Activated naive CD8-positive, alpha-beta T cell treated with anti-CD3 and anti-CD28 coated beads, Interleukin-2, amount 50 U/mL, for 24 hours (primary cell): Measurements from ENCODE around the gene SNRNP70.
"Not testable (repeated sequence)": the region's sequence is repeated elsewhere in the genome, so short reads cannot be mapped to it uniquely, and the experiment has no call there.

Experiments used
- ATAC-seq: fragments of 150-1000 bp; cut with Tn5 transposase; one replicate; pipeline ENCODE4 v1.10.0; 2021
- DNase-seq: peaks from one replicate; pipeline ENCODE4 v3.0.0; 2021
- H3K27ac Mint-ChIP-seq: one replicate; pipeline ENCODE4 v1.8.0; 2021; ENCODE audit warnings: mild to moderate bottlenecking, mixed read lengths
- H3K27me3 Mint-ChIP-seq: one replicate; pipeline ENCODE4 v1.8.0; 2021; ENCODE audit warnings: mixed read lengths
- H3K36me3 Mint-ChIP-seq: one replicate; pipeline ENCODE4 v1.8.0; 2021; ENCODE audit warnings: low read depth, mixed read lengths
- H3K4me1 Mint-ChIP-seq: one replicate; pipeline ENCODE4 v1.8.0; 2021; ENCODE audit warnings: mixed read lengths
- H3K4me3 Mint-ChIP-seq: one replicate; pipeline ENCODE4 v1.8.0; 2021; ENCODE audit warnings: mild to moderate bottlenecking, moderate library complexity, mixed read lengths
- H3K9me3 Mint-ChIP-seq: one replicate; pipeline ENCODE4 v1.8.0; 2021; ENCODE audit warnings: mixed read lengths

The SNRNP70 gene

GRCh38 chr19:49129238-49129583 is 44.0 kb downstream of the SNRNP70 start:
- Mint-ChIP-seq H3K4me1 (peaks cover 23% of the 10 kb centered on the region), H3K4me3 (peak overlapping the region; percentile 26), H3K27me3 (peaks cover 7% of the 10 kb centered on the region), H3K36me3 (no peaks in the 10 kb centered on the region), H3K27ac (no peak overlapping the region), H3K9me3 (no peaks in the 10 kb centered on the region)
- DNase-seq (no peak), ATAC-seq (no peak)

GRCh38 chr19:49130325-49130724 is 45.1 kb downstream of the SNRNP70 start:
- no peaks in the 10 kb centered on the region for H3K36me3 Mint-ChIP-seq
- no peaks in the 10 kb centered on the region for H3K9me3 Mint-ChIP-seq
- no peak overlapping the region for H3K4me3 Mint-ChIP-seq
- peaks cover 24% of the 10 kb centered on the region for H3K4me1 Mint-ChIP-seq
- H3K27ac Mint-ChIP-seq, result no peak overlapping the region
- ATAC-seq (no peak), DNase-seq (no peak)
- H3K27me3 Mint-ChIP-seq, result peaks cover 13% of the 10 kb centered on the region

- Mint-ChIP-seq H3K27ac (no peak overlapping the region), H3K4me3 (no peak overlapping the region), H3K27me3 (peaks cover 15% of the 10 kb centered on the region), H3K36me3 (no peaks in the 10 kb centered on the region), H3K9me3 (no peaks in the 10 kb centered on the region), H3K4me1 (peaks cover 19% of the 10 kb centered on the region)
- DNase-seq (no peak), ATAC-seq (no peak)
Measured at GRCh38 chr19:49132974-49133609, 47.8 kb downstream of the SNRNP70 start.

- Mint-ChIP-seq H3K27ac (no peak overlapping the region), H3K27me3 (peaks cover 15% of the 10 kb centered on the region), H3K36me3 (no peaks in the 10 kb centered on the region), H3K4me1 (peaks cover 13% of the 10 kb centered on the region), H3K4me3 (peak overlapping the region; percentile 17), H3K9me3 (no peaks in the 10 kb centered on the region)
- DNase-seq (peak; percentile 65), ATAC-seq (peak; percentile 53)
Measured at GRCh38 chr19:49133621-49134454, 48.6 kb downstream of the SNRNP70 start.

GRCh38 chr19:49135686-49136085 is 50.4 kb downstream of the SNRNP70 start:
- no peaks in the 10 kb centered on the region for H3K9me3 Mint-ChIP-seq
- no peak overlapping the region for H3K27ac Mint-ChIP-seq
- DNase-seq, result no peak
- peaks cover 15% of the 10 kb centered on the region for H3K27me3 Mint-ChIP-seq
- no peaks in the 10 kb centered on the region for H3K36me3 Mint-ChIP-seq
- no peak overlapping the region for H3K4me3 Mint-ChIP-seq
- no peak for ATAC-seq
- H3K4me1 Mint-ChIP-seq, result peaks cover 10% of the 10 kb centered on the region

GRCh38 chr19:49136771-49137171 is 51.5 kb downstream of the SNRNP70 start:
- Mint-ChIP-seq H3K9me3 (no peaks in the 10 kb centered on the region), H3K27me3 (peaks cover 18% of the 10 kb centered on the region), H3K27ac (no peak overlapping the region), H3K4me3 (no peak overlapping the region), H3K4me1 (peaks cover 10% of the 10 kb centered on the region), H3K36me3 (no peaks in the 10 kb centered on the region)
- no peak for DNase-seq
- ATAC-seq, result no peak

- H3K9me3 Mint-ChIP-seq, result no peaks in the 10 kb centered on the region
- H3K27me3 Mint-ChIP-seq, result peaks cover 21% of the 10 kb centered on the region
- DNase-seq, result no peak
- no peak overlapping the region for H3K27ac Mint-ChIP-seq
- no peak for ATAC-seq
- no peaks in the 10 kb centered on the region for H3K36me3 Mint-ChIP-seq
- H3K4me1 Mint-ChIP-seq, result peaks cover 14% of the 10 kb centered on the region
- H3K4me3 Mint-ChIP-seq, result no peak overlapping the region
Measured at GRCh38 chr19:49140951-49141350, 55.7 kb downstream of the SNRNP70 start.

- Mint-ChIP-seq H3K4me1 (peaks cover 14% of the 10 kb centered on the region), H3K4me3 (no peak overlapping the region)
Measured at GRCh38 chr19:49141352-49141751, 56.1 kb downstream of the SNRNP70 start.

GRCh38 chr19:49142866-49143335 is 57.6 kb downstream of the SNRNP70 start:
- Mint-ChIP-seq H3K9me3 (no peaks in the 10 kb centered on the region), H3K4me3 (peak overlapping the region; percentile 71), H3K27me3 (peaks cover 37% of the 10 kb centered on the region), H3K27ac (no peak overlapping the region), H3K4me1 (peaks cover 14% of the 10 kb centered on the region), H3K36me3 (no peaks in the 10 kb centered on the region)
- peak; percentile 91 for ATAC-seq
- DNase-seq, result peak; percentile 78

More at GRCh38 chr19:49141352-49141751, 56.1 kb downstream of the SNRNP70 start:
- DNase-seq (no peak), ATAC-seq (no peak)
- Mint-ChIP-seq H3K27ac (no peak overlapping the region), H3K9me3 (no peaks in the 10 kb centered on the region), H3K36me3 (no peaks in the 10 kb centered on the region), H3K27me3 (peaks cover 23% of the 10 kb centered on the region)

- ATAC-seq, result peak; percentile 44
Measured at GRCh38 chr19:49145573-49146407, 60.5 kb downstream of the SNRNP70 start.

GRCh38 chr19:49146408-49146770 is 61.1 kb downstream of the SNRNP70 start:
- Mint-ChIP-seq H3K4me1 (peaks cover 37% of the 10 kb centered on the region), H3K27me3 (peaks cover 65% of the 10 kb centered on the region), H3K27ac (peak overlapping the region; percentile 55)
- H3K4me3 Mint-ChIP-seq, H3K9me3 Mint-ChIP-seq, DNase-seq, ATAC-seq, H3K36me3 Mint-ChIP-seq: not testable (repeated sequence)

More at GRCh38 chr19:49145573-49146407, 60.5 kb downstream of the SNRNP70 start:
- peaks cover 61% of the 10 kb centered on the region for H3K27me3 Mint-ChIP-seq
- H3K4me3 Mint-ChIP-seq, result peak overlapping the region; percentile 8
- H3K9me3 Mint-ChIP-seq, result no peaks in the 10 kb centered on the region
- peak; percentile 88 for DNase-seq
- H3K36me3 Mint-ChIP-seq, result no peaks in the 10 kb centered on the region
- peak overlapping the region; percentile 66 for H3K27ac Mint-ChIP-seq
- H3K4me1 Mint-ChIP-seq, result peaks cover 32% of the 10 kb centered on the region

GRCh38 chr19:49148044-49148682 is 62.9 kb downstream of the SNRNP70 start:
- no peak for DNase-seq
- Mint-ChIP-seq H3K4me1 (peaks cover 34% of the 10 kb centered on the region), H3K4me3 (peak overlapping the region; percentile 32), H3K27ac (no peak overlapping the region), H3K27me3 (peaks cover 71% of the 10 kb centered on the region), H3K36me3 (no peaks in the 10 kb centered on the region), H3K9me3 (no peaks in the 10 kb centered on the region)
- no peak for ATAC-seq

- ATAC-seq (peak; percentile 24), DNase-seq (peak; percentile 88)
- Mint-ChIP-seq H3K4me1 (peaks cover 34% of the 10 kb centered on the region), H3K27me3 (peaks cover 77% of the 10 kb centered on the region), H3K4me3 (peak overlapping the region; percentile 75), H3K36me3 (no peaks in the 10 kb centered on the region), H3K27ac (no peak overlapping the region), H3K9me3 (no peaks in the 10 kb centered on the region)
Measured at GRCh38 chr19:49148784-49149651, 63.8 kb downstream of the SNRNP70 start.
